HG02678 (cell line): ENCODE data around the gene KL.

Experiments
- ATAC-seq: cut with Tn5 transposase; IDR thresholded peaks from one replicate; pipeline ENCODE4 v1.9.1; 2021; ENCODE audit warnings: mild to moderate bottlenecking, moderate library complexity; ENCODE audit not compliant: unreplicated experiment

The KL gene

DNA sequence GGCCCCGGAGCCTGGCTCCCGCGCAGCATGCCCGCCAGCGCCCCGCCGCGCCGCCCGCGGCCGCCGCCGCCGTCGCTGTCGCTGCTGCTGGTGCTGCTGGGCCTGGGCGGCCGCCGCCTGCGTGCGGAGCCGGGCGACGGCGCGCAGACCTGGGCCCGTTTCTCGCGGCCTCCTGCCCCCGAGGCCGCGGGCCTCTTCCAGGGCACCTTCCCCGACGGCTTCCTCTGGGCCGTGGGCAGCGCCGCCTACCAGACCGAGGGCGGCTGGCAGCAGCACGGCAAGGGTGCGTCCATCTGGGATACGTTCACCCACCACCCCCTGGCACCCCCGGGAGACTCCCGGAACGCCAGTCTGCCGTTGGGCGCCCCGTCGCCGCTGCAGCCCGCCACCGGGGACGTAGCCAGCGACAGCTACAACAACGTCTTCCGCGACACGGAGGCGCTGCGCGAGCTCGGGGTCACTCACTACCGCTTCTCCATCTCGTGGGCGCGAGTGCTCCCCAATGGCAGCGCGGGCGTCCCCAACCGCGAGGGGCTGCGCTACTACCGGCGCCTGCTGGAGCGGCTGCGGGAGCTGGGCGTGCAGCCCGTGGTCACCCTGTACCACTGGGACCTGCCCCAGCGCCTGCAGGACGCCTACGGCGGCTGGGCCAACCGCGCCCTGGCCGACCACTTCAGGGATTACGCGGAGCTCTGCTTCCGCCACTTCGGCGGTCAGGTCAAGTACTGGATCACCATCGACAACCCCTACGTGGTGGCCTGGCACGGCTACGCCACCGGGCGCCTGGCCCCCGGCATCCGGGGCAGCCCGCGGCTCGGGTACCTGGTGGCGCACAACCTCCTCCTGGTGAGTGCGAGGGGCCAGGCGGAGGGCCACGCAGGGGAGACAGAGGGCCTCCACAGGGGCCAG lies at the start of gene KL:
TSS of gene KL (plus strand) at position 10 of the 909 bp plus-strand sequence. CDS start at position 28, 18 bp downstream.
- ATAC-seq: peak; percentile 23

DNA sequence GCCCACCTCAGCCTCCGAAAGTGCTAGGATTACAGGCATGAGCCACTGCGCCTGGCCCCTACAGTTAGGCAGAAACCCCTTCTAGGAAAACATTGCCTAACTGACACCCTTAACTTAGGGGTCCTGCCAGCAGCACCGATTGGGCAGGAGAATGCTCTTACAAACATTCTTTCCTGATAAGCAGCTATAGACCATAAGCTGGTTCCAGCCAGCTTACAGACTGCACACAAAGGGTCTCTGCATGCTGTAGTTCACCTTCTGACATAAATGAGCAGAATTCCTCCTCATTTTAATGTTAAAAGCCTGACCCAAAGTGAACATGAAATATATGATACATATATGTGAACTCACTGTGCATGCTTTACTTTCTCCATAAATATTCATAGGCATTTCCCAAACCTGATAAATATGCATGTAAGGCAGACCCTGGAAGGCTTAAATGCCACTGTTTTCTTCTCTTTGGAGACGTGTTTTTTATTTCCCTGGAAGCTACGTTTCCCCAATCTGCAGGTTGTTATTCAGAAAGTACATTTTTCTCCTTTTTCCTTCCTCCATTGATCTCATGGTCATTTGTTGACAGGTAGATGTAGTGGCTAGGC lies 48.5 kb upstream of the KL start:
- no peak for ATAC-seq

DNA sequence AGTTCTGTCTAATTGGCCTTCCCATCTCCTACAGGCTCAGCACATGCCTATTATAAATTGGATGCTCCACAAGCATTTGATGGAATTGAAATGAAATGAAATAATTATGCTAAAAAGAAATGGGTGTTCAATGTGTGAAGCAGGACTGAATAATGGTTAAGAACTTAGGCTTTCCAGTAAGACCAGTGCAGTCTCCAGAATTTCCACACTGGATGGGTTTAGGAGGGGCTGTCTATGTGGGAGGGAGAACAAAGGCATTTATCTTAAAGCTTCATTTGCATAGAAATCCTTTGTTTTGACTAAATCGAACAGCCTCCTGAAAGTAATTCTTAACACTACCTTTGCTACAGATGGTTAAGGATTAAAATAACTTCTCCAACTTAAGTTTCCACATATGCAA lies 47.9 kb upstream of the KL start:
- ATAC-seq: no peak

DNA sequence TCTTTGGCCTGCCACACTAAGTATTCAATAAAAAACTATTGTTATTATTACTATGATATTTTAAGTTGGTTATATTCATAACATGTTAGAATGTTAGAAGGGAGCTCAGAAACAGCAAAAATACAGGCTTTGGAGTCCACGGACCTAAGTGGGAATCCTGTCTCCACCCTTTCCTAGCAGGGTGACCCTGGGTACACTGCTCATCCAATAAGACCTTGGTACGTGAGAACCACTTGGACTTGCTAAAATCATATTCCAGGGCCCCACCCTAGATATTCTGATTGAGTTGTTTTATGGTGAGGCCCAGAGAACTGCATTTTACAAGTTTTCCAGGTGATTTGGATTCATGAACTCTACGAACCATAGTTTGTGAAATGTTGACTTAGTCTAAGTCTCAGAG lies 47.4 kb upstream of the KL start:
- no peak for ATAC-seq

DNA sequence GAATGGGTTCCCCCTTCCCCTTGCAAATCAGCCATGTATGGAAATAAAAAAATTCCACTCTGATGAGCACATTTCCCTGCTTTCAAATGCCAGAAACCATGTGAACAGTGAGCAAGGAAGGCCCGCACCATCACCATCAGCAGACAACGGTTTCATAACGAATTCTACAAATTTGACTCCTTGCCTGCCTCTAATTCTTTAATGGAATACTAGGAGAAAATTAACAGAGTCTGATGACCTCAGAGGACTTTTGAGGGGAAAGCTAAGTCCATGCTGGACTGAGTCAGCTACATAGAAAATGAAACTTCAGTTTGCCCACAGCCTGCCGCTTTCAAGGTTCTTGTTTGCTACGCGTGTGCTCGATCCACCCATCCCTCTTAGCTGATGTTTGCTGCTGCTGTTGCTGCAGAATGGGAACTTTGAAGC lies 46.7 kb upstream of the KL start:
- peak; percentile 94 for ATAC-seq

DNA sequence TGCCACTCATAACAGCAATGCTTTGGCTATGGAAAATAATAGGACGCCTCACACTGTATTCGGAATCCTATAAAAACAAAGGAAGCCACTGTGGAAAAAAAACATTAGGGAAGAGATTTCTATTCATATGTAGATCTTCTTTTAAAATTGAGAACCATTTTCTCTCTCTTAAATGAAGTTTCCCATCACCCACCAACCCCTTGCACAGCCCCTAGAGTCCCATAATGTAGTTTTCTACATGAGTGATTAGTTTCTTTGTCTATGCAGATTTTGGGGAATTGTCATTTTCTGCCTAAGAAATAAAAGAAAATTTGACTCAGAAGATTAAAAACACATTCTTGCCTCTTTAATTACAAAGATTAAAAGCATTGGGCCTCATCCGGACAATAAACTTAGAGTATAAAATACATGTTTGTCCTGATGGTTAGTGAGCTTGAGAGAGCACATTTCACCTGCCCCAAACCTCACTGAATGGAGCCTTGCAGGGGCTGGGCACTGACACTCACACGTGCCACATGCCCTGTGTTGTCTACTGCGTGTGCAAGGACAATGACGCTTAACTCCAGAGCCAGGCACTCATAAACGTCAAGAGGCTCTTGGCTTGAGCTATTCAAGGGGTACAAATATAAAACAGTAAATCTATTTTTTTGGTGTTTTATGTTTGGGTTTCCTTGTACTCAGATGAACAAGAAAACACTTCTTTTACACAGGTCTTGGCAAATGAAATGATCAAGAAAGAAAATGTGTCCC lies 40.0 kb upstream of the KL start:
- no peak for ATAC-seq

DNA sequence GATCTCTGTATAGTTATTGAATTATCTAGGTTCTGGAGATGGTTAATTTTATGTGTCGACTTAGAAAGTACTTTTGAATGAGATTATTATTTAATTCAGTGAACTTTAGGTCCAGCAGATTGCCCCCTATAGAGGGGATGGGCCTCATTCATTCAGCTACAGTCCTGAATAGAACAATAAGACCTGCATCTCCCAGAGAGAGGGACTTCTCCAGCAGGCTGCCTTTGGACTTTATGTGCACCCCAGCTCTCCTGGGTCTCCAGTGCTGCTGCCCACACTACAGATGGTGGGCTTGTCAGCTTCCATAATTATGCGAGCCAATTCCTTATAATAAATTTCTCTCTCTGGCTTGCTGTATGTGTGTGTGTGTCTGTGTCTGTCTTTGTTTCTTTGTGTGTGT lies 39.3 kb upstream of the KL start:
- ATAC-seq: no peak

DNA sequence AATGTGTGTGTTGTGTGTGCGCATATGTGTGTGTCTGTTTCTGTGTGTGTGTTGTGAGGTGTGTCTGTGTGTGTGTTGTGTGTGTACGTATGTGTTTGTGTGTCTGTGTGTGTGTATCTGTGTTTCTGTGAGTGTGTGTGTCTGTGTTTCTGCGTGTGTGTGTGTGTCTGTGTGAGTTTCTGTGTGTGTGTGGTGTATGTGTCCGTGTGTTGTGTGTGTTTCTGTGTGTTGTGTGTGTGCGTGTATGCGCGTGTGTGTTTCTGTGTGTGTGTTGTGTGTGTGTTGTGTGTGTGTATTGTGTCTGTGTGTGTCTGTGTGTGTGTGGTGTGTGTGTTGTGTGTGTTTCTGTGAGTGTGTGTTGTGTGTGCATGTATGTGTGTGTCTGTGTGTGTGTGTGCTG lies 38.9 kb upstream of the KL start:
- ATAC-seq: no peak

DNA sequence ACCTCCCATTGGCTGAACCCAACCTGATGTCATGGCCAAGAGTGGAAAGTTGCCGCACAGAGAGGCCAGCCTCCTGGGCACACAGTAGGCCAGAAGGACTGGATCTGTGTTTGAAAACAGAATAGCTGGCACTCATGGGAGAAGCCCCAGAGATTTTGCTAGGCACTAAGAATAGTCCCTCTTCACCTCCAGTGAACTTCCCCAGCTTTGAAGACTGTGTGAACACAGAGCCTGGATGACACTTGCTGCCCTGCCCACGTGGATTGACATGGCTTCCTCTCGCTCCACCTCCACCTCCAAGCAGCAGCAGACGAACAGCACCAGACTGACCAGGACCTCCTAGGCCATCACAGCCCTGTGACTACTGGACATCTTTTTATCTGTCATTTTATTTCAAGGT lies 37.9 kb upstream of the KL start:
- ATAC-seq: no peak

DNA sequence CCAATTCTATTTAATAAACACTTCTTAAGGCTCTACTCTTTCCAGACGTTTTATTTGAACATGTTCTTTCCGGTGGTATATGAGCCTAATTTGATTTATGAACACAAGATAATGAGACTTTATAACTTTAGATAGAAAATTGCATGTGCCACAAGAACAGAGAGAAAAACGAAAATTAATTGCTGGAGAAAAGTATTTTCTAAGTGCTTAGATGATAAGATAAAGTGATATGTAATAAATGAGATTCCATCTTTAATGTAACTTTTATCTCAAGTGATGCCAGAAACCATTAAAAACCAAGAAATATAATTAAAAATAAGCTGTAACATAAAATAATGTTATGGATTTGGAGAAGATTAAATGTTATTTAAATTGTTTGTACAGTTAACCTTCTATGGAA lies 33.2 kb upstream of the KL start:
- ATAC-seq: no peak

DNA sequence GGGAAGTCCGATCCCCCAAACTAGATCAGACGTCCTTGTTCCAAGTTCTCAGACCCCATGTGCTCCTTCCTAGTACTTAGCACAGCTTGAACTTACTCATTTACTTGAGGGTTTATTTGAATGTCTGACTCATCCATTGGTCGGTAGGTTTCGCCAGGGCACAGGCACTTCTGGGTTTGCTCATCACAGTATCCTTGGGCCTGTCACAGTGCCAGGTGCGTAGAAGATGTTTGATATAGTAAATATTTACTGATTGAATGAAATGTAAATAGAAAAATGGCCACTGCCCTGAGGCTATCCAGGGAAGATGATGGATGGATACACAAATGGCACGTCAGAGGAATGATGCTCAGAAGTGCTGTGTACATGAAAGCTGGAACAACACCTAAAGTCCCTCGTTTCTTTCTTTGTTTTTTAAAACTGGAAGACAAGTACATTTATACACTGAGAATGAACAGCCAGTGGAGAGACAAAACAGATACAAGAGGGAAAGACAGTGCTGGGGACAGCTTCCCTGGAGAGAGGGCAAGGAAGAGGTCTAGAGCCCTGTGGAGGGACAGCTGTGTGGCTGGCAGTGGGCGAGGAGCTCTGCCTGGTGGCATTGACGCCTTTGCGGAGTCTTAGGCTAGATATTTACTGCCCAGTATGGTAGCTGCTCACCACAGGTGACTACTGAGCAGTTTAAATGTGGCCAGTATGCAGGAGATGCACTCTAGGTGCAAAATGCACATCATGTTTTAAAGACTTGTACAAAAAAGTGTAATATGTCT lies 31.2 kb upstream of the KL start:
- no peak for ATAC-seq

DNA sequence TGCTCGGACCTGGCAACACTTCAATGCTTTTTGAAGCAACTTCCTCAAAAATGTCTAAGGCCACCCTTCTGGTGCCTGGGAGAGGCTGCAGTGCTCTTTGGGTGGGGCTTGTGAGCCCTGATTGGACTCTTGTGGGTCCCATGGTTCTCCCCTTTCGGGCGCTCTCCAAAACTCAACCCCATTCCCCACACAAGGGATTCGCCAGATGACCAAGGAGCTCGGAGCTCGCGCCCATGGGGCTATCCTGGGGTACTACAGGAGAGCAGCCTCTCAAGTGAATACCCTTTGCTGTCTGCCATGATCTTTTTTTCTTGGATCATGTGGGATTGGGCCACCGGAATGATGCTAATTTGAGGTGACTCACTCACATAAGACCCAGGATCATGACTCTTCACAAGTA lies 29.7 kb upstream of the KL start:
- ATAC-seq: no peak

DNA sequence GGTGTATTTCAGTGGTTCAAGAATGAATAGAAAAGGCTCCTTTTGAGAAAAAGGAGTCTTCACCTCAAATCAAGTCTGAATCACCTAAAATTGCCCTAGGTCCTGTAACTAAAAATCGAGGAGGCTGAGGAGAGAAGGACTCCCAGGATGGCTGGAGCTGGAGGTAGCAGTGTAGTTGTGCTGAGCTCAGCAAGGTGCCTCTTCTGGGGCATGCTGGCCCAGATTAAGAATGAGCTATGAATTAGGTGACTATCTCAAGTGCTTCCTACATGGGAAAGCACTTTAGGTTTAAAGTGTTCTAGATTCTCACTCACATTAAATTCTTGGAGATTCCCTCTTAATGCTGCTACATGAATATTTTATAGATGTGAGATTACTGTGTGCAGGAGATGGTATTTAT lies 28.8 kb upstream of the KL start:
- ATAC-seq: no peak

DNA sequence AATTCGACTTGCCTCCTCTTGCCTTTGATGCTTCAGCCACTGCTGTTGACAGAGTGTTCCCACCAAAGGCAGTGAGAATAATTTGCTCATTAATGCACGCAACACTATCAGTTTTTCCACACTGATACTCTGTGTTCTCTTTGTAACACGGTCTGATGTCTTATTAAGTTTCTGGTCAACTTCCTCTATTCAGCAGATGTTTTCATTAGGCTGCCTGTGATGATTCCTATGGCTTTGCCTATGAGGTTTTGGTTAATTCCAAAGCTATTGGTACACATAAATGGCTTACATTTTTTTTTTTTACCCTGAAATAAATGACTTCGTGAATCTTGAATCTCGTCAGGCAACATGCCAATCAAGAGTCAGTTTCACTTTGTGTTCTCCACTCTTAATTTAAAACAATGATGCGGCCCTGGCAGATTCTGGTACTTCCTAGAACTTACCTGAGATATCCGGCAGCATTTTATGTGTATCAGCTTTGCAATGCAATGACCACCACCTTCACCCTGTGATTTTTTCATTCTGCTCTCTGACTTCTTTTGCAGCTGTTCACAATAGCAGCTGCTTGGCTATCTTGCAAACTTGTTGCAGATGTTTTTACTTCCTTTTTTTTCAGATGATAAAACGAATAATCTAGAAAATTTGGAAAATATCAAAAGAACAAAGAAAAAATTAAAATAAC lies 27.5 kb upstream of the KL start:
- no peak for ATAC-seq

DNA sequence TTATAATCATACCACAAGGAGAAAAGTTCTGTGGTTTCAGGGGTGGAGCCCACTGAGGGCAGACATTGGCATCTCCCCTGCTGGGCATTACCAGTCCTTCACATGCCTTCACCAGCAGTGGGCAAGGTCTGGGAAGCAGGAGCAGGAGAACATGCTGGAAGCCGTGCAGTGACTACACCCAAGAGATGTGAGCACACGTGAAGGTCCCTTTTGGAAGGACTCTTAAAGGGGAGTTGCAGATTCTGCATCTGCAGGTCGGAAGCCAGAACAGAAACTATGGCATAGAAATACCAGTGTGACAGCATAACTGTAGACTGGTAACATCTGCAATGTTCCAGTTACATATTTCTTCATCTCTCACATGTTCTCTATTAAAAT lies 26.9 kb upstream of the KL start:
- ATAC-seq: no peak

DNA sequence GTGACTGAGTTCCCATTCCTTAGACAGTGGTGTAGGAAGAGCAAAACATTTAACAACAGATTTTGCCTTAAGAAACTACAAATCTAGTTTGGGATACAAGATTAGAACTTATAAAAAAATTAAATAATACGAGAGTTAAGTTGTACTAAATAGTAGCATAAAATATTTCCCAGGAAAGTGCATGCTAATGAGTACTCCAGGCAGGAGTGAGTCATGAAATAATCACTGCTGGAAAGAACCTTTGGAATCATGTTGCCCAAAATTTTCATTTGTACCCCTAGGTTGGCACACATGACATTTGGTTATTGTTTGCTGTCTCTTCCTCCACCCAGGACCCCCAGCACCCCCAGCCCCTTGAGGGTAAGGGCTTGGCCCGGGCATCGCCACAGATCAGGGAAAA lies 26.3 kb upstream of the KL start:
- no peak for ATAC-seq

DNA sequence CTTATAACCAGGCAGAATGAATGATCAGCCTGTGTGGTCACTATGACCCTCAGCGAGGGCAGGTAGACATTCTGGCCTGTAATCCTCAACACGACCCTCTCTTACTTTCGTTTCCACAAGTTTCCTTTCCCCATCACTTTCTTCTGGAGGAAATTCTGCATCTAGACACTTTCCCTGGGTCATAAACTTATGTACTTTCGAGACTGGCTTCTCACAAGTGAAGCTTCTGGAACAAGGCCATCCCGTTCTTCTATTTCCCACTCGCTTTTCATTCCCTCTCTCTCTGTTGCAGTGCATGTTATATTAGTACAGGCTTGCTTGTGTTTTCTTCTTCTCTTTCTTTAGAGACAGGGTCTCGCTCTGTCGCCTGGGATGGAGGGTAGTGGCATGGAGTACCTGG lies 23.1 kb upstream of the KL start:
- no peak for ATAC-seq

DNA sequence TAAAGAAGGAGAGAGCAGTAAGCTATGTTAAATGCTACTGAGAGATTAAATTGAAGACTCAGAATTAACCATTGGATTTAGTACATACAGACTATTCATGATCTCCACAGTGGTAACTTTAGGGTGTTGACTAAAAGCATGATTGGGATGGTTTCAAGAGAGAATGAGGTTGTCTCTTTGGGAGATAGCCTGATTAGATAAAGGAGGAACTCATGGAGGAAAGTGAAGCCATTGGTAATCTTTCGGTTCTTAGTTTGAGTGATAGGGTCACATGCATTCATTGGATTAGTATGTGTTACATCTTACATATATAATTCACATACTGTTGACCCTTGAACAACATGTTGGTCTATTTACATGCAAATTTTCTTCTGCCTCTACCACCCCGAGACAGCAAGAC lies 18.8 kb upstream of the KL start:
- ATAC-seq: no peak

DNA sequence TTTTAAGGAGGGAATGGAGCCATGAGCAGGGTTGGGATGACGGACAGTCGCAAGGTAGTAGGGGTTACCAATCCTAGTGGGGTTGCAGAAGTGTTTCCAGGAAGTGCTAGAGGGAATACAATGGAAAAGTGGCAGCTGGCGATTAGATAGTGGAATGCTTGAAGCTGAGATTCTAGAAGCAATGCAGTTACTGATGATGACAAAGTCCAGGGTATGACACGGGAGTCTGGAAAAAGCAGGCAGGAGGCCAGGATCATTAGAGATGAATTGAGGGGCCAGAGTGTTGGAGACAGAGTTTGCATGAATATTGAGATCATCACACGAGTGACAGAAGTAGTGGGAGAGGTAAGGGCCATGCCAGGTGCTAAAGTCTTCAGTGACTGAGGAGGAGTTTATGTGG lies 17.3 kb upstream of the KL start:
- ATAC-seq: no peak

DNA sequence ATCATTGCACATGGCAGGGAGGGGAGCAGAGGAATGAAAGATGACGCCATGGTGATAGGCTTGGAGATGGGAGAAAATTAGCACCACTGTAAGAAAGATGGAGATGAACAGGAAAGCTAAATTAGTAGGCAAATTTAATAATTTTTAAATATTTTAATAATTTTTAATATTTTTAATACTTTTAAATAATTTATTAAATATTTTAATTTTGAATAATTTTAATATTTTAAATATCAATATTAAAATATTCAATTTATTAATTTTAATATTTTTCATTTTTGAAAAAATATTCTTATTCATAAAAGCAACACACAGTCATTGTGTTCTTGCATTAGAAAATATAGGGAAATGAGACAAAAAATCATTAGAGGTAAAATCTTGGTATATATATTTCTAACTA lies 15.9 kb upstream of the KL start:
- no peak for ATAC-seq
